Stimulated activated CD4-positive, alpha-beta T cell treated with anti-CD3 and anti-CD28 coated beads, TNF-alpha, amount 100 ng/mL, for 48 hours (primary cell): ENCODE results near the gene COA1.
"Not testable (repeated sequence)": the region's sequence is repeated elsewhere in the genome, so short reads cannot be mapped to it uniquely, and the experiment has no call there.

ENCODE experiments used
- DNase-seq, 3 donors: peaks; one replicate each; pipeline ENCODE4 v3.0.0-alpha.2; 2020; ENCODE audit warnings: low read depth in 3 of 3

Gene COA1

DNA sequence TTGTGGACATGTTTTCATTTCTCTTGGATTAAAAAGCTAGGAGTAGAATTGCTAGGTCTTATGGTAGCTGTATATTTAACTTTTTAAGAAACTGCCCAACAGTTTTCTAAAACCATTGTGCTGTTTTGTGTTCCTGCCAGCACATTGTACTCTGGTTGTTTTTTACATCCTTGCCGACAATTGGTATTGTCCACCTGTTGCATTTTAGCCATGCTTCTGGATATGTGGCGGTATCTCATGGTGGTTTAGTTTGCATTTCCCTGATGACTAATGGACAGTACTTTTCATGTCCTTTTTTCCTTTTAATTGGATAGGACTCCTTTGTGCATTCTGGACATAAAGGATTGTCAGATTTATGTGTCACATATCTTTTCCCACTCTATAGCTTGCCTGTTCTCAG, 100.9 kb downstream of the COA1 start:
- no peak for DNase-seq

- DNase-seq, result not testable (repeated sequence)
Measured at GRCh38 chr7:43627798-43628197, 101.5 kb downstream of the COA1 start.

GRCh38 chr7:43626695-43627094, 102.6 kb downstream of the COA1 start:
- DNase-seq, result no peak

DNA sequence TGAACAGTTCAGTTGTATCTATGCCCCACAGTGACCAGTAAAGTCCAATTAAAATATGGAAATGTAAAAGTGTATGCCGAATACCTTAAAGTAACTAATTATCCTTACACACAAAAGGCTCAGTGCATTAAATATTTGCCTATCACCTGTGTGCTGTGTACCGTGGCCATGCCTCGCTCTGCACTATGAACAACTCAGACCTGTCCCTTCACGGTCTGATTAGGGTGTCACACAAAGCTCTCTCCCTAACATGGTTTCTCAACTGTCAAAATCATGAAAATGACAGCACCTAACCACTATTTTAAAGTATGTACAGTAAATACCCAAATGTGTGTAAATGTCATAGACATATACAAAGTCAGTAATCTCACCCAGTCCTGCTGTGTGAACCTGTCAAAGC, 103.3 kb downstream of the COA1 start:
- no peak for DNase-seq

DNA sequence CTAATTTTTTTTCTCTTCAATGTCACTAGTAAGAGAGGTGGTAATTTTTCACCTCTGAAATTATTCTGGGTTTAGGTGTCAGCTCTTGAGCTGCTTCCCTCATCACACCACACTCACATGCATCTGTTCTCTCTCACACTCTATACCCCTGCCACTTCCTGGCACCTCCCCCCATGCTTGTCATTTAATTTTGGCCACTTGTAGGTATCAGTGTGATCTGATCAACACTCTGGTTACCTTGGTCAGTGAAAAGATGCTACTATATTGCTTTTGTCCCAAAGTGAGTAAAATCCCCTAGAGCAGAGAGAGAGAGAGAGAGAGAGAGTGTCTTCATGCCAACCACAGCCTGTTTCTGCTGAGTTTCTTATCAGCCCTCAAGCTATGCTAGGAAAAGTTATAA, 103.9 kb downstream of the COA1 start:
- no peak for DNase-seq

DNA sequence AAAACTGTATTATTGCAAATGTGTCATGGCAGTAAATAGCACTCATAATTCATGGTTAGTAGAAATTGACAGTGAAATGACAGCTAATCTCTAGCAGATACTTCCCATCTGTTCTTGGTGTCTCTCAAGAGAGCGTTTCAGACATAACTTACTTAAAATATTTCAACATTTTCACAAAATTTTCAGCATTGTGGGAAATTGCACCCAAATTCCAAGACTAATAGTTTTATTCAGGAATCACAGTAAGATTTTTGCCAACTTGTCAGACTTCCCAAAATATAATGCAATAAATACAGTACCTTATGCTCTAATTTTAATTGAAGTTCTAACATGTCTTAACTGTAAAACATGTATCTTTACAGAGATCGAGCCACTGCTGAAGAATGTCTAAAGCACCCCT, 105.2 kb downstream of the COA1 start:
- no peak for DNase-seq

- no peak for DNase-seq
Measured at GRCh38 chr7:43621729-43622448, 107.4 kb downstream of the COA1 start.

- DNase-seq, result no peak
Measured at GRCh38 chr7:43619213-43620012, 109.9 kb downstream of the COA1 start.

GRCh38 chr7:43618073-43618472, 111.2 kb downstream of the COA1 start:
- no peak for DNase-seq

DNA sequence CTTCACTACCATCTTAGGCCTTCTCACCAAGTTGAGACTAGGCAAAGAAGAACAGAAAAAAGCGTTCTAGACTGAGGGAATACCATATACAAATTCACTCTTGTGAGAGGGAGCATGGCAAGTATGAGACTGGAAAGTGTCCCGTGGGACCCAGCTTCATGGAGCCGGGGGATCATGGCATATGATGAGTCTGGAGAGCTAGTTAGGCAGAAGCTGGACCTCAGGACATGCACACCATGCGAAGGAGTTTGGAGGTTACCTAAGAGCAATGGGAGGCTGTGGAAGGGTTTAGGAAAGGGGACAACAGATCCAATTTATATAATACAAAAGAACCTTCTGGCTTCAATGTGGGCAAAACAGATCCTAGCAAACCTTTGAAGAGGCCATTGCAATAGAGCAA, 112.3 kb downstream of the COA1 start:
- DNase-seq, result no peak

DNA sequence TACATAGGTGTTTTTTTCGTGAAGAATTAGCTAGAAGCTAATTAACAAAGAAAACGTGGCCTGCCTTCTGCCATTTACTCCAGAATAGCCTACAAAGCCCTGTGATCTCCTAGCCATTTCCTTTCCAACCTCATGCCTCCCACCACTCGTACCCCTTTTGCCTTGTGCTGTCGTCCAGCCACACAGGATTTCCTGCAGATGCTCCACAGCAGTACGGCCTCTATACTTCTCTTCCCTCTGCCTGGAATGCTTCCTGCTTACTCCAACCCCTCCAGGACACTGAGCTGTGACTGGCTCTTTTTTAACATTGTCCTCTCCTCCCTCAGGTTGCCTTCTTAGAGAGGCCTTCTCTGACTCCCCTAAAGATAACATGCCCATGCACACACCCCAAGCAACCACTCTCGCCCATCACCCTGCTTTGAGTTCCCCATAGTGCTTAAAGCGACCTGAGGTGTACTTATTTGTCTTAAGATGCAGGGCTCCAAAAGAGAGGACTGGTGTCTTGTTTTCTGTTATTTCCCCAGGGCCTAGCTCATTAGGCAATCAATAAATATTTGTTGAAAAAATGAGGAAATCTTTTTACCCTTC, 113.7 kb downstream of the COA1 start:
- no peak for DNase-seq

GRCh38 chr7:43612599-43613589, 116.4 kb downstream of the COA1 start:
- no peak for DNase-seq

DNA sequence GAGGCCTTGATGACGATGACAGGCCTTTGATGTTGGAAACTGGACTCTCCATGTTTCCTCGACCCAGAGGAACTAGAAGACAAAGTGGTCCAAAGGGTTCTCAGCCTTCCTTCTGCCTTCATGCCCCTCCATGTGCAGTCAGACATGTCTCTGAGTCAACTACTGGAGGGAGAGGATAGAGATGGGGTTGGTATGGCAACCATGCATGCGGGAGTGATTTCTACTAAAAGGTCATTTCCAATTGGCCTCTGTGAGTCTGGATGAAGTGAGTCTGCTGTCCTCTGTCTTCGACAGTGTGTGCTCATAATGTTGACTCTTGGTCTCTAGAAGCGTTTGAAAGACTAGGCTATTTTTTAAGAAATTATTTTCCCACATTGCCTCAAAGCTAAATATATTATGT, 117.2 kb downstream of the COA1 start:
- DNase-seq, result no peak

GRCh38 chr7:43609097-43609496, 120.2 kb downstream of the COA1 start:
- no peak for DNase-seq

DNA sequence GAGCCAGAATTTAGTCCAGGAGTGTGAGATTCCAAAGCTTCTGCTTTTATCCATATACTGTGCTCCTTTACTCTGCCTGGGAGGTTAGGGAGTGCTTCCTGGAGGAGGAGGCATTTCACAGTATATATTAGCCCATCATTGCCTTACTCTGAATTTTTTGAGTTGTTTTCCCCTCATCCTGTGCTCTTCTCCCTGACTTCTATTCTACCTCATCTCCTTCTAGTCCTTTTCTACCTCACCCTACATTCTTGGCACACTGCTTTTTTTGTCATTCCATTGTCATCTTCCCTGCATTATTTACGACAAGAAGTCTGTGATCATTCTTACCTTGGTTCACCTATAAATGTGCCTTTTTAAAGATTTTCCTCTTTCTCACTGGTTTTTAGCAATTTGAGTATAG, 125.1 kb downstream of the COA1 start:
- no peak for DNase-seq

DNA sequence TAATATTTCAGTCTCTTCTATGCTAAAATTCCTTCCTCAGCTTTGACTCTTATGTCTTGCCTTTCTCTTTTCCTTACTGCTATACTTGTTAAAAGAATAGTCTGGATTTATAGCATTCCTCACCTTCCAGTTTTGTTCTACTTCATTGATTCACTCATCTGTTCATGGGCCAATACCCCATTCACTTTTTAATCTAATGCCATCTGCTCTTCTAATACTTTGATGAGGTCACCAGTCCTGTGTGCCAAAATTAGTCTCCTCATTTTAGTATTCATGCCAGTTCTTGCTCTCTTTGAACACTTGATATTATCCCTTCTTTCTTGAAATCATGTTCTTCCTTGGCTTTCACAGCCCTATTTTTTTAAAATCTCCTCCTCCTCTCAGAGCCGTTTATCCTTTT, 127.1 kb downstream of the COA1 start:
- no peak for DNase-seq

DNA sequence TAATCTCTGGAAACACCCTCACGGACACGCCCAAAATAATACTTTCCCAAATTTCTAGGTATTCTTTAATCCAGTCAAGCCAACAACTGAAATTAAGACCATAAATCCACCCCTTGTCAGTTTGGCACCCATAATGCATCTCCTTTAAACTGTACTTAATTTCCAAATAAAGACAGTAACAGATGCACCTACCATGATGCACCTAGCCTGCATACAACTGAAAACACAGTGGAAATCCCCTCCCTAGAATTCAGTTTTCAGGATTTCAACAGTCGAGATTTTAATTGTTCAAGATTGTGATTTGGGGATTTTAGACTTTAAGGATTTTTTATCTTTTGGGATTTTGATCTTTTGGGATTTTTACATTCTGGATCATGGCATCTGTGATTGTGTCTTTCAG, 129.3 kb downstream of the COA1 start:
- no peak for DNase-seq

DNA sequence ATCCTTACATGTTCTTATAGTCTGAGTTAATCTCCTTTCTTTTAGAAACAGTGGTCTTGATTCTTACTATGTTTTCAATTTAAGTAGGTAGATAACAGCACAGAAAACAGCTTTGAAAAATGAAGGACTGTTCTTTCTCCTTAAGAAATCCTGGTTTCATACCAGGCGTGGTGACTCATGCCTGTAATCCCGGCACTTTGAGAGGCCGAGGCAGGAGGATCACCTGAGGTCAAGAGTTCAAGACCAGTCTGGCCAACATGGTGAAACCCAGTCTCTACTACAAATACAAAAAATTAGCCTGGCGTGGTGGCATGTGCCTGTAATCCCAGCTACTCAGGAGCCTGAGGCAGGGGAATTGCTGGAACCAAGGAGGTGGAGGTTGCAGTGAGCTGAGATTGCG, 132.9 kb downstream of the COA1 start:
- DNase-seq, result not testable (repeated sequence)

GRCh38 chr7:43594020-43594419, 135.3 kb downstream of the COA1 start:
- no peak for DNase-seq

DNA sequence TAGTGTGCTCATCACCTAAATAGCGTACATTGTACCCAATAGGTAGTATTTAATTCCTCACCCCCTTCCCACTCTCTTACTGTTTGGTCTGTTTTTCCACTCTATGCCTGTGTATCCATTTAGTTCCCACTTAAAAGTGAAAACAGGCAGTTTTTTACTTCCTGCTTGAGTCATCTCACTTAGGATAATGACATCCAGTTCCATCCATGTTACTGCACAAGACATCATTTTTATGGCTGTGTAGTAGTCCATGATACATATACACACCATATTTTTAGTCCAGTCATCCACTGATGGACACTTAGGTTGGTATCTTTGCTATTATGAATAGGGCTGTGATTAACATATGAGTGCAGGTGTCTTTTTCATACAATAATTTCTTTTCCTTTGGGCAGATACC, 136.3 kb downstream of the COA1 start:
- no peak for DNase-seq

- DNase-seq, result no peak
Measured at GRCh38 chr7:43592326-43592725, 137.0 kb downstream of the COA1 start.
